ENCODE results near the gene FAM210A. TPM values are rescaled to one million over a fixed set of nuclear protein-coding genes. Genes with fewer than 3 reads are reported as not detected.

FAM210A gene
- total and polyA plus RNA-seq, 7 donors: 11.4 to 45.8 (median 28.8) TPM

- Histone ChIP-seq H3K9me3 (no peaks in the 10 kb centered on the region), H3K4me1 (peaks cover 16% of the 10 kb centered on the region), H3K27ac (no peak overlapping the region), H3K4me3 (no peak overlapping the region), H3K27me3 (ENCODE audit: insufficient read depth in 3 of 3, low read length in 2 of 3) (no peaks in the 10 kb centered on the region), H3K36me3 (ENCODE audit: insufficient read depth in 1 of 2, low read depth in 1 of 2) (no peaks in the 10 kb centered on the region)
- intact Hi-C loops (cut with DNase I): loop anchor here in 1 of 2 donors (10.0 kb wide), 1 partner anchor 53 kb away; no protein-coding TSS in a partner anchor
- DNase-seq: no peak
- no peak for ATAC-seq
- WGBS, 3 donors: 86 to 93% (median 87%) methylated on average over 9 of the region's 9 CpGs
- TF ChIP-seq CTCF (IDR thresholded peaks at IDR 0.05): no peak
These were observed 108.4 kb downstream of the FAM210A start for GRCh38 chr18:13617826-13618515.

GRCh38 chr18:13616525-13617035 lies 109.8 kb downstream of the FAM210A start:
- peaks cover 16% of the 10 kb centered on the region for H3K4me1 ChIP-seq
- 91 to 94% (median 92%) methylated on average over 15 of the region's 15 CpGs for WGBS, 3 donors
- intact Hi-C loops (cut with DNase I): loop anchor here in 1 of 2 donors (10.0 kb wide), 1 partner anchor 52 kb away; no protein-coding TSS in a partner anchor
- DNase-seq (no peak), ATAC-seq (no peak)
- H3K27me3 ChIP-seq (ENCODE audit: insufficient read depth in 3 of 3, low read length in 2 of 3): no peaks in the 10 kb centered on the region
- no peaks in the 10 kb centered on the region for H3K36me3 ChIP-seq (ENCODE audit: insufficient read depth in 1 of 2, low read depth in 1 of 2)
- TF ChIP-seq CTCF (IDR thresholded peaks at IDR 0.05): no peak
- no peak overlapping the region for H3K27ac ChIP-seq
- H3K9me3 ChIP-seq: no peaks in the 10 kb centered on the region
- no peak overlapping the region for H3K4me3 ChIP-seq

GRCh38 chr18:13616041-13616440 lies 110.3 kb downstream of the FAM210A start:
- Histone ChIP-seq H3K27ac (peak overlapping the region; percentile 92), H3K4me3 (no peak overlapping the region), H3K36me3 (ENCODE audit: insufficient read depth in 1 of 2, low read depth in 1 of 2) (no peaks in the 10 kb centered on the region), H3K4me1 (peaks cover 17% of the 10 kb centered on the region), H3K27me3 (ENCODE audit: insufficient read depth in 3 of 3, low read length in 2 of 3) (no peaks in the 10 kb centered on the region), H3K9me3 (no peaks in the 10 kb centered on the region)
- ATAC-seq (no peak), DNase-seq (no peak)
- 84 to 87% (median 86%) methylated on average over 5 of the region's 5 CpGs for WGBS, 3 donors
- intact Hi-C loops (cut with DNase I): loop anchor here in 1 of 2 donors (10.0 kb wide), 1 partner anchor 51 kb away; no protein-coding TSS in a partner anchor
- no peak for TF ChIP-seq CTCF (IDR thresholded peaks at IDR 0.05)

GRCh38 chr18:13615432-13615861 lies 110.9 kb downstream of the FAM210A start:
- intact Hi-C loops (cut with DNase I): loop anchor here in 1 of 2 donors (10.0 kb wide), 1 partner anchor 51 kb away; no protein-coding TSS in a partner anchor
- ATAC-seq: peak; percentile 84 to 92 (median 92)

More at GRCh38 chr18:13615432-13615861, 110.9 kb downstream of the FAM210A start:
- H3K4me3 ChIP-seq: peak overlapping the region; percentile 19
- no peak for TF ChIP-seq CTCF (IDR thresholded peaks at IDR 0.05)
- H3K36me3 ChIP-seq (ENCODE audit: insufficient read depth in 1 of 2, low read depth in 1 of 2): no peaks in the 10 kb centered on the region
- DNase-seq: no peak
- no peaks in the 10 kb centered on the region for H3K9me3 ChIP-seq
- 39 to 52% (median 42%) methylated on average over 8 of the region's 8 CpGs for WGBS, 3 donors
- peaks cover 23% of the 10 kb centered on the region for H3K4me1 ChIP-seq
- no peaks in the 10 kb centered on the region for H3K27me3 ChIP-seq (ENCODE audit: insufficient read depth in 3 of 3, low read length in 2 of 3)
- H3K27ac ChIP-seq: peak overlapping the region; percentile 92
